Left lung (tissue), 10 donors: ENCODE measurements around the gene ATF3. TPM values are rescaled to one million over a fixed set of nuclear protein-coding genes. Genes with fewer than 3 reads are reported as not detected.

Experiments
- ATAC-seq: fragments of 200-7000 bp; cut with Tn5 transposase; one replicate; pipeline ENCODE4 v1.9.1; 2020; ENCODE audit warnings: moderate library complexity
- DNase-seq, 4 donors: peaks; one replicate each; pipeline ENCODE4 v3.0.0-alpha.2; 2013 to 2020
- H3K27ac ChIP-seq, 2 donors: fragments of 200-600 bp; sonication (generic) in 1 of 2; one replicate each; pipeline versions ENCODE4 v1.5.0 to v1.8.0; 2020 to 2021
- H3K27me3 ChIP-seq, 2 donors: fragments of 200-600 bp; sonication (generic) in 1 of 2; one replicate each; pipeline versions ENCODE4 v1.5.0 to v1.8.0; 2020 to 2021
- H3K36me3 ChIP-seq, 2 donors: fragments of 200-600 bp; sonication (generic) in 1 of 2; one replicate each; pipeline versions ENCODE4 v1.5.0 to v1.8.0; 2020 to 2021
- H3K4me1 ChIP-seq, 2 donors: fragments of 200-600 bp; one replicate each; pipeline ENCODE4 v1.8.0; 2021
- H3K4me3 ChIP-seq, 2 donors: fragments of 200-600 bp; sonication (generic) in 1 of 2; one replicate each; pipeline versions ENCODE4 v1.5.0 to v1.8.0; 2020 to 2021; ENCODE audit warnings: mild to moderate bottlenecking in 1 of 2
- H3K9me3 ChIP-seq, 2 donors: fragments of 200-600 bp; sonication (generic) in 1 of 2; one replicate each; pipeline versions ENCODE4 v1.5.0 to v1.8.0; 2020 to 2021
- CTCF ChIP-seq, 2 donors: fragments of 200-600 bp; sonication (generic) in 1 of 2; IDR thresholded peaks; one replicate each; pipeline versions ENCODE4 v1.5.0 to v1.8.0; 2021; ENCODE audit warnings: antibody characterized with exemption in 2 of 2
- intact Hi-C, 2 donors: fragments of 100-400 bp; cut with DNase I; formaldehyde crosslinking; loops; one replicate each; pipeline versions ENCODE4 v1.11.2 to v1.14.2; 2022
- polyA plus RNA-seq, 6 donors: library from polyadenylated mRNA; unstranded; fragments of 120-200 nt; gene quantifications; one replicate each; pipeline ENCODE4 v1.2.1, GENCODE V29; 2013; ENCODE audit not compliant: insufficient read length in 6 of 6
- total RNA-seq, 2 donors: library from RNA; stranded (reverse); fragmentation: NEBNext Ultra II Directional; extraction: Animal tissue kit (Norgen Biotek cat#: 25700); gene quantifications; one replicate each; pipeline ENCODE4 v1.2.1, GENCODE V29; 2021
- donor health status: DM: no; HTN: yes; CAD: no.
- donor health status: DM: no; HTN: no; CAD: no.

Gene ATF3
- total and polyA plus RNA-seq, 8 donors, result 5.6 to 81.8 (median 25.1) TPM

GRCh38 chr1:212568978-212569537, 39.5 kb upstream of the ATF3 start:
- H3K27me3 ChIP-seq, result no peaks in the 10 kb centered on the region
- peaks cover 8 to 18% of the 10 kb centered on the region in 2 donors for H3K4me1 ChIP-seq
- no peaks in the 10 kb centered on the region for H3K9me3 ChIP-seq
- H3K4me3 ChIP-seq, result no peak overlapping the region
- ATAC-seq (no peak), DNase-seq (no peak)
- no peak for TF ChIP-seq CTCF (IDR thresholded peaks at IDR 0.05)
- H3K36me3 ChIP-seq, result no peaks in the 10 kb centered on the region
- no peak overlapping the region for H3K27ac ChIP-seq
- intact Hi-C loops, result no loop called here

GRCh38 chr1:212574732-212575131, 33.8 kb upstream of the ATF3 start:
- Histone ChIP-seq H3K27ac (no peak overlapping the region), H3K9me3 (no peaks in the 10 kb centered on the region), H3K4me1 (no peaks in the 10 kb centered on the region), H3K36me3 (no peaks in the 10 kb centered on the region), H3K27me3 (no peaks in the 10 kb centered on the region), H3K4me3 (no peak overlapping the region)
- ATAC-seq (no peak), DNase-seq (no peak)
- intact Hi-C loops, result no loop called here
- no peak for TF ChIP-seq CTCF (IDR thresholded peaks at IDR 0.05)

- ATAC-seq (no peak), DNase-seq (no peak)
- TF ChIP-seq CTCF (IDR thresholded peaks at IDR 0.05), result no peak
- no peaks in the 10 kb centered on the region for H3K9me3 ChIP-seq
- no peaks in the 10 kb centered on the region for H3K27me3 ChIP-seq
- no peak overlapping the region for H3K27ac ChIP-seq
- H3K4me1 ChIP-seq, result peaks cover 0 to 3% of the 10 kb centered on the region in 2 donors
- intact Hi-C loops, result no loop called here
- H3K4me3 ChIP-seq, result no peak overlapping the region
- no peaks in the 10 kb centered on the region for H3K36me3 ChIP-seq
Measured at GRCh38 chr1:212575333-212575732, 33.2 kb upstream of the ATF3 start.

GRCh38 chr1:212578041-212578440, 30.5 kb upstream of the ATF3 start:
- intact Hi-C loops, result no loop called here
- H3K9me3 ChIP-seq, result no peaks in the 10 kb centered on the region
- TF ChIP-seq CTCF (IDR thresholded peaks at IDR 0.05), result no peak
- H3K27me3 ChIP-seq, result no peaks in the 10 kb centered on the region
- H3K36me3 ChIP-seq, result no peaks in the 10 kb centered on the region
- DNase-seq (no peak), ATAC-seq (no peak)
- H3K27ac ChIP-seq, result no peak overlapping the region
- no peak overlapping the region for H3K4me3 ChIP-seq
- H3K4me1 ChIP-seq, result peaks cover 0 to 5% of the 10 kb centered on the region in 2 donors

- no peak overlapping the region for H3K27ac ChIP-seq
- DNase-seq (no peak), ATAC-seq (no peak)
- H3K9me3 ChIP-seq, result no peaks in the 10 kb centered on the region
- peaks cover 0 to 3% of the 10 kb centered on the region in 2 donors for H3K27me3 ChIP-seq
- H3K36me3 ChIP-seq, result no peaks in the 10 kb centered on the region
- no peak for TF ChIP-seq CTCF (IDR thresholded peaks at IDR 0.05)
- intact Hi-C loops, result no loop called here
- H3K4me1 ChIP-seq, result peaks cover 0 to 5% of the 10 kb centered on the region in 2 donors
- H3K4me3 ChIP-seq, result no peak overlapping the region
Measured at GRCh38 chr1:212581034-212581433, 27.5 kb upstream of the ATF3 start.
